KMS-11 (cell line): ENCODE results near the gene SYNE3.

Experiments
- H2AFZ ChIP-seq: fragments of 200-600 bp; sonication (generic); 2 replicates; pipeline ENCODE4 v1.6.1; 2016; ENCODE audit warnings: antibody characterized with exemption, mixed run types, low read depth
- H3K27ac ChIP-seq: fragments of 200-600 bp; sonication (generic); 2 replicates; pipeline ENCODE4 v1.6.1; 2016; ENCODE audit warnings: mild to moderate bottlenecking, mixed run types
- H3K27me3 ChIP-seq: fragments of 200-600 bp; sonication (generic); 2 replicates; pipeline ENCODE4 v1.6.1; 2017; ENCODE audit warnings: mild to moderate bottlenecking, low read depth, mixed run types, moderate library complexity; ENCODE audit not compliant: insufficient read depth
- H3K36me3 ChIP-seq: fragments of 200-600 bp; sonication (generic); 2 replicates; pipeline ENCODE4 v1.6.1; 2017; ENCODE audit warnings: mild to moderate bottlenecking, mixed run types; ENCODE audit not compliant: insufficient read depth
- H3K4me1 ChIP-seq: fragments of 200-600 bp; sonication (generic); 2 replicates; pipeline ENCODE4 v1.6.1; 2016; ENCODE audit warnings: mild to moderate bottlenecking, low read depth, mixed run types; ENCODE audit not compliant: poor library complexity, severe bottlenecking
- H3K4me2 ChIP-seq: fragments of 200-600 bp; sonication (generic); 2 replicates; pipeline ENCODE4 v1.7.0; 2016; ENCODE audit warnings: mild to moderate bottlenecking, mixed run types
- H3K4me3 ChIP-seq: fragments of 200-600 bp; sonication (generic); IDR thresholded peaks from 2 replicates; pipeline ENCODE4 v1.6.1; 2017; ENCODE audit warnings: low read depth, low read length, mixed read lengths; ENCODE audit not compliant: insufficient read depth
- H3K79me2 ChIP-seq: fragments of 200-600 bp; sonication (generic); 2 replicates; pipeline ENCODE4 v1.6.1; 2016; ENCODE audit warnings: low read depth, mixed run types; ENCODE audit not compliant: insufficient read depth
- H3K9ac ChIP-seq: fragments of 200-600 bp; sonication (generic); 2 replicates; pipeline ENCODE4 v1.6.1; 2016; ENCODE audit warnings: mild to moderate bottlenecking, mixed run types
- H4K20me1 ChIP-seq: fragments of 200-600 bp; sonication (generic); 2 replicates; pipeline ENCODE4 v1.6.1; 2016; ENCODE audit warnings: mild to moderate bottlenecking, mixed run types; ENCODE audit not compliant: insufficient read depth
- CTCF ChIP-seq: fragments of 200-600 bp; sonication (generic); conservative IDR thresholded peaks from 2 replicates; pipeline ENCODE4 v1.6.1; 2017; ENCODE audit warnings: low read depth, mild to moderate bottlenecking, antibody characterized with exemption, low read length, moderate library complexity, mixed read lengths

SYNE3 gene

GRCh38 chr14:95541932-95542930 lies 25.8 kb upstream of the SYNE3 start:
- H3K4me1 ChIP-seq = no peaks in the 10 kb centered on the region
- no peaks in the 10 kb centered on the region for H3K36me3 ChIP-seq
- H3K4me2 ChIP-seq = no peak overlapping the region
- H3K4me3 ChIP-seq = no peak overlapping the region
- TF ChIP-seq CTCF = no peak
- no peak overlapping the region for H2AFZ ChIP-seq
- H3K9ac ChIP-seq = no peak overlapping the region
- H3K27ac ChIP-seq = no peak overlapping the region
- H4K20me1 ChIP-seq = no peaks in the 10 kb centered on the region
- peaks cover 44% of the 10 kb centered on the region for H3K79me2 ChIP-seq
- H3K27me3 ChIP-seq = no peaks in the 10 kb centered on the region

- Histone ChIP-seq H4K20me1 (no peaks in the 10 kb centered on the region), H3K4me1 (peaks cover 9% of the 10 kb centered on the region), H3K27me3 (no peaks in the 10 kb centered on the region), H3K79me2 (peaks cover 53% of the 10 kb centered on the region), H2AFZ (no peak overlapping the region), H3K9ac (no peak overlapping the region), H3K27ac (no peak overlapping the region), H3K36me3 (no peaks in the 10 kb centered on the region), H3K4me2 (no peak overlapping the region), H3K4me3 (no peak overlapping the region)
- no peak for TF ChIP-seq CTCF
Observed at GRCh38 chr14:95541346-95541745, 24.9 kb upstream of the SYNE3 start.

- Histone ChIP-seq H3K27me3 (no peaks in the 10 kb centered on the region), H3K4me3 (no peak overlapping the region), H3K79me2 (peaks cover 63% of the 10 kb centered on the region), H3K36me3 (no peaks in the 10 kb centered on the region), H3K4me2 (no peak overlapping the region), H3K27ac (no peak overlapping the region), H4K20me1 (no peaks in the 10 kb centered on the region), H3K9ac (no peak overlapping the region), H3K4me1 (peaks cover 9% of the 10 kb centered on the region), H2AFZ (no peak overlapping the region)
- no peak for TF ChIP-seq CTCF
Observed at GRCh38 chr14:95540236-95540855, 23.9 kb upstream of the SYNE3 start.

- Histone ChIP-seq H3K4me2 (no peak overlapping the region), H3K27ac (no peak overlapping the region), H3K4me3 (no peak overlapping the region), H2AFZ (no peak overlapping the region), H3K9ac (no peak overlapping the region), H3K27me3 (no peaks in the 10 kb centered on the region), H3K79me2 (peaks cover 67% of the 10 kb centered on the region), H4K20me1 (no peaks in the 10 kb centered on the region), H3K4me1 (peaks cover 9% of the 10 kb centered on the region), H3K36me3 (no peaks in the 10 kb centered on the region)
- no peak for TF ChIP-seq CTCF
Observed at GRCh38 chr14:95538801-95539509, 22.5 kb upstream of the SYNE3 start.
